Endothelial cell of umbilical vein (primary cell): ENCODE measurements around the gene PNLIP.

Experiments
- CTCF ChIP-seq, 2 donors: IDR thresholded peaks; 1 replicate in 1 of 2; 2 replicates in 1 of 2; pipeline ENCODE4 v1.5.1; 2011; ENCODE audit warnings: low read length in 2 of 2, mild to moderate bottlenecking in 2 of 2, moderate library complexity in 2 of 2, control low read depth in 1 of 2, inconsistent platforms in 1 of 2, low read depth in 1 of 2; ENCODE audit not compliant: insufficient read depth in 1 of 2; ENCODE audit errors: extremely low read depth in 1 of 2
- FOS ChIP-seq: IDR thresholded peaks from 2 replicates; pipeline ENCODE4 v1.6.1; 2011; ENCODE audit warnings: mild to moderate bottlenecking, low read length, moderate library complexity, borderline replicate concordance; ENCODE audit not compliant: insufficient read depth
- GATA2 ChIP-seq: IDR thresholded peaks from 2 replicates; pipeline ENCODE4 v1.7.0; 2011; ENCODE audit warnings: low read depth, mild to moderate bottlenecking, moderate library complexity, mixed read lengths, low read length; ENCODE audit not compliant: insufficient read length, insufficient read depth
- POLR2A ChIP-seq: IDR thresholded peaks from 2 replicates; pipeline ENCODE4 v1.6.1; 2012; ENCODE audit warnings: low read depth, mild to moderate bottlenecking, control low read depth, low read length
- POLR2AphosphoS5 ChIP-seq: IDR thresholded peaks from 2 replicates; pipeline ENCODE4 v1.6.1; 2012; ENCODE audit warnings: low read depth, mild to moderate bottlenecking, control low read depth, low read length, moderate library complexity; ENCODE audit not compliant: insufficient read depth
- TF ChIP-seq, protein P1 (sequence below): IDR thresholded peaks from 2 replicates; pipeline ENCODE4 v1.6.1; 2011; ENCODE audit not compliant: insufficient read depth, insufficient read length

DNA sequence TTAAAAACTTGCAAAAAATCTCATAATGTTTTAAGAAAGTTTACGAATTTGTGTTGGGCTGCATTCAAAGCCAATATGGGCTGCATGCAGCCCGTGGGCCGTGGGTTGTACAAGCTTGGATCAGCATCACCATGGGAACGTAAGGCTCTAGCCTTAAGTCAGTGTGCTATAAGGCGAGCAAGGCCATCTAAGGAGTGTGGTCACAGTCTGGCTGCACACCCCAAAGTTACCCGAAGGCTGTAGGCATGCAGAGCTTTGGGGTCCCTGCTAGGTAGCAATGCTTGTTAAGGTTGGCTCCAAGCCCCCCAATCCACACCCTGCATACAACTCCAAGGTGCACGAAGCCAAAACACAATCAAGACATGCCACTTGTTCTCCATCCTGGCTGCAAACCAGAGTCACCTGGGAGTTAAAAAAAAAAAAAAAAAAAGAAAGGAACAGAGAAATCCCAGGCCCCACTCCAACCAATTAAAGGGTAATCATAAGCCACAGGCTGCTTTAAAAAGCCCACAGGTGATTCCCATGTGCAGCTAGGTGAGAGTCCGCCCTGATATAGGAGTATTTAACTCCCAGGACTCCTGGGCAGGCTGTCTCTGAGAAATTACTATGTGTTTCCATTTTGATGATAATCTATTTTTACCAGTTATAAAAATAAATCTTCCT is 66.5 kb downstream of the PNLIP start:
- TF ChIP-seq CTCF (IDR thresholded peaks at IDR 0.05; ENCODE audit: extremely low read depth in 1 of 2, insufficient read depth in 1 of 2, low read depth in 1 of 2, low read length in 2 of 2) (no peak), POLR2AphosphoS5 (no peak), FOS (no peak), POLR2A (no peak), GATA2 (no peak)
- TF ChIP-seq, protein P1, sequence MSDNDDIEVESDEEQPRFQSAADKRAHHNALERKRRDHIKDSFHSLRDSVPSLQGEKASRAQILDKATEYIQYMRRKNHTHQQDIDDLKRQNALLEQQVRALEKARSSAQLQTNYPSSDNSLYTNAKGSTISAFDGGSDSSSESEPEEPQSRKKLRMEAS, result no peak
